ENCODE results near the gene EIF2S3.

The EIF2S3 gene

GRCh38 chrX:24125028-24125612 is 70.4 kb downstream of the EIF2S3 start:
- no peak for DNase-seq (ENCODE audit: extremely low read depth in 1 of 2, low read depth in 1 of 2)

All from activated CD8-positive, alpha-beta memory T cell treated with anti-CD3 and anti-CD28 coated beads for 1 hour (primary cell).